H4 (cell line): ENCODE measurements around the gene UBE2U. TPM values are rescaled to one million over a fixed set of nuclear protein-coding genes. Genes with fewer than 3 reads are reported as not detected.

Experiments used
- DNase-seq: peaks from one replicate; pipeline ENCODE4 v3.0.0-alpha.2; 2015; ENCODE audit warnings: low spot score
- total RNA-seq: library from RNA; depleted of rRNA; stranded (reverse); fragments of >200 nt; shearing (Covaris generic); gene quantifications from 2 replicates; pipeline ENCODE4 v1.2.3, GENCODE V29; 2014; rRNA removed

UBE2U gene
- 0.17 TPM in 1 of 2 replicates, not detected in the other for total RNA-seq

GRCh38 chr1:64203420-64203819 lies at the start of gene UBE2U:
Gene UBE2U, plus strand, starts transcription at chr1:64203623. Its CDS starts 428 bp downstream, at chr1:64204051.
- no peak for DNase-seq

GRCh38 chr1:64155278-64155677 lies 48.1 kb upstream of the UBE2U start:
- DNase-seq = no peak

GRCh38 chr1:64161357-64161941 lies 42.0 kb upstream of the UBE2U start:
- peak; percentile 56 for DNase-seq

GRCh38 chr1:64162151-64162550 lies 41.3 kb upstream of the UBE2U start:
- DNase-seq = no peak

- DNase-seq = no peak
Measured at GRCh38 chr1:64162804-64163203, 40.6 kb upstream of the UBE2U start.

- no peak for DNase-seq
Measured at GRCh38 chr1:64163431-64163830, 40.0 kb upstream of the UBE2U start.

- DNase-seq = peak; percentile 50
Measured at GRCh38 chr1:64163970-64164369, 39.5 kb upstream of the UBE2U start.

- DNase-seq = no peak
Measured at GRCh38 chr1:64166629-64167028, 36.8 kb upstream of the UBE2U start.

- DNase-seq = no peak
Measured at GRCh38 chr1:64167176-64167575, 36.2 kb upstream of the UBE2U start.

- DNase-seq = no peak
Measured at GRCh38 chr1:64171246-64171645, 32.2 kb upstream of the UBE2U start.

- peak; percentile 90 for DNase-seq
Measured at GRCh38 chr1:64171797-64172281, 31.6 kb upstream of the UBE2U start.

- DNase-seq = peak; percentile 62
Measured at GRCh38 chr1:64172458-64172983, 30.9 kb upstream of the UBE2U start.

- DNase-seq = no peak
Measured at GRCh38 chr1:64173336-64173940, 30.0 kb upstream of the UBE2U start.

- DNase-seq = no peak
Measured at GRCh38 chr1:64175639-64176038, 27.8 kb upstream of the UBE2U start.

- no peak for DNase-seq
Measured at GRCh38 chr1:64176659-64177058, 26.8 kb upstream of the UBE2U start.

- no peak for DNase-seq
Measured at GRCh38 chr1:64179588-64179987, 23.8 kb upstream of the UBE2U start.

GRCh38 chr1:64182207-64182606 lies 21.2 kb upstream of the UBE2U start:
- DNase-seq = no peak

- DNase-seq = peak; percentile 49
Measured at GRCh38 chr1:64183395-64184002, 19.9 kb upstream of the UBE2U start.

- DNase-seq = peak; percentile 87
Measured at GRCh38 chr1:64184003-64184440, 19.4 kb upstream of the UBE2U start.

GRCh38 chr1:64186138-64186897 lies 17.1 kb upstream of the UBE2U start:
- no peak for DNase-seq

- no peak for DNase-seq
Measured at GRCh38 chr1:64186898-64187280, 16.5 kb upstream of the UBE2U start.

GRCh38 chr1:64187646-64188045 lies 15.8 kb upstream of the UBE2U start:
- no peak for DNase-seq
